Measurements from ENCODE around the gene PTPN14.

DNA sequence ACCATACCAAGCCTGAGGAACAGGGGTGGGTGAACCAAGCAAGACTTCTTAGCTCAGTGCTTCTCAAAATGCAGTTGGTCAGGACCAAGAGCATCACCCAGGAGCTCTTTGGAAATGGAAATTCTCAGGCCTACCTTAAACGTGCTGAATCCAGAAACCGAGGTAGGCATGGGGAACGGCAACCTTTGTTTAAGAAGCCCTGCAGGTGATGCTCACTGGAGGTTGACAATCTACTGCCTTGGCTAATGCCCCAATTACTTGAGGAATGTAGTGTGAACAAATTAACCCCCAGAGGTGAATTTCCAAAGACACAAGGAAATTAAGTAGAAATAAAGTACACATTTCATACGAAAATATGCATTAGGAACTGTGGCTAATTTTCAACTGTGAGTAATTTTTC is 5.3 kb downstream of the PTPN14 start:
- TF ChIP-seq, protein P1, sequence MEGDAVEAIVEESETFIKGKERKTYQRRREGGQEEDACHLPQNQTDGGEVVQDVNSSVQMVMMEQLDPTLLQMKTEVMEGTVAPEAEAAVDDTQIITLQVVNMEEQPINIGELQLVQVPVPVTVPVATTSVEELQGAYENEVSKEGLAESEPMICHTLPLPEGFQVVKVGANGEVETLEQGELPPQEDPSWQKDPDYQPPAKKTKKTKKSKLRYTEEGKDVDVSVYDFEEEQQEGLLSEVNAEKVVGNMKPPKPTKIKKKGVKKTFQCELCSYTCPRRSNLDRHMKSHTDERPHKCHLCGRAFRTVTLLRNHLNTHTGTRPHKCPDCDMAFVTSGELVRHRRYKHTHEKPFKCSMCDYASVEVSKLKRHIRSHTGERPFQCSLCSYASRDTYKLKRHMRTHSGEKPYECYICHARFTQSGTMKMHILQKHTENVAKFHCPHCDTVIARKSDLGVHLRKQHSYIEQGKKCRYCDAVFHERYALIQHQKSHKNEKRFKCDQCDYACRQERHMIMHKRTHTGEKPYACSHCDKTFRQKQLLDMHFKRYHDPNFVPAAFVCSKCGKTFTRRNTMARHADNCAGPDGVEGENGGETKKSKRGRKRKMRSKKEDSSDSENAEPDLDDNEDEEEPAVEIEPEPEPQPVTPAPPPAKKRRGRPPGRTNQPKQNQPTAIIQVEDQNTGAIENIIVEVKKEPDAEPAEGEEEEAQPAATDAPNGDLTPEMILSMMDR (IDR thresholded peaks at IDR 0.05), result no peak
- no peak for TF ChIP-seq POLR2A (IDR thresholded peaks at IDR 0.05)
